Measurements from ENCODE around the gene SLC25A10. TPM values are rescaled to one million over a fixed set of nuclear protein-coding genes. Genes with fewer than 3 reads are reported as not detected.

SLC25A10 gene
- total RNA-seq, 1 donor from 2014 or later: 28.8 TPM

- peaks cover 2% of the 10 kb centered on the region for H3K36me3 Mint-ChIP-seq (ENCODE audit: low read depth)
- DNase-seq (ENCODE audit: low read depth, low spot score): peak; percentile 98
- no peaks in the 10 kb centered on the region for H3K27me3 Mint-ChIP-seq (ENCODE audit: low read depth)
- TF ChIP-seq CTCF (conservative IDR thresholded peaks at IDR 0.05): no peak
- peak within 1 kb of the TSS; percentile 86 for H3K27ac Mint-ChIP-seq (ENCODE audit: unreplicated experiment)
- H3K4me3 Mint-ChIP-seq: peak within 1 kb of the TSS; percentile 94
- peaks cover 24% of the 10 kb centered on the region for H3K4me1 Mint-ChIP-seq
- H3K9me3 Mint-ChIP-seq: no peaks in the 10 kb centered on the region
Measured at GRCh38 chr17:81683584-81684441, 28.3 kb upstream of the SLC25A10 start, which contains the start of the genes ARL16 and HGS. Gene ARL16 (minus strand): TSS chr17:81683797. CDS start chr17:81683753, 44 bp downstream. Gene HGS (plus strand): TSS chr17:81684011. CDS start chr17:81684067, 56 bp downstream.

- Mint-ChIP-seq H3K9me3 (no peaks in the 10 kb centered on the region), H3K4me1 (peaks cover 24% of the 10 kb centered on the region), H3K27me3 (ENCODE audit: low read depth) (no peaks in the 10 kb centered on the region), H3K36me3 (ENCODE audit: low read depth) (peaks cover 2% of the 10 kb centered on the region), H3K27ac (ENCODE audit: unreplicated experiment) (peak overlapping the region; percentile 57), H3K4me3 (peak overlapping the region; percentile 84)
- no peak for DNase-seq (ENCODE audit: low read depth, low spot score)
- no peak for TF ChIP-seq CTCF (conservative IDR thresholded peaks at IDR 0.05)
Measured at GRCh38 chr17:81684442-81684911, 27.6 kb upstream of the SLC25A10 start.

GRCh38 chr17:81685108-81685507 is 27.0 kb upstream of the SLC25A10 start:
- no peak for TF ChIP-seq CTCF (conservative IDR thresholded peaks at IDR 0.05)
- H3K4me1 Mint-ChIP-seq: peaks cover 24% of the 10 kb centered on the region
- DNase-seq (ENCODE audit: low read depth, low spot score): no peak
- H3K9me3 Mint-ChIP-seq: no peaks in the 10 kb centered on the region
- H3K4me3 Mint-ChIP-seq: peak overlapping the region; percentile 84
- H3K27ac Mint-ChIP-seq (ENCODE audit: unreplicated experiment): no peak overlapping the region
- no peaks in the 10 kb centered on the region for H3K27me3 Mint-ChIP-seq (ENCODE audit: low read depth)
- peaks cover 2% of the 10 kb centered on the region for H3K36me3 Mint-ChIP-seq (ENCODE audit: low read depth)

GRCh38 chr17:81686614-81687013 is 25.5 kb upstream of the SLC25A10 start:
- no peaks in the 10 kb centered on the region for H3K27me3 Mint-ChIP-seq (ENCODE audit: low read depth)
- H3K27ac Mint-ChIP-seq (ENCODE audit: unreplicated experiment): no peak overlapping the region
- no peak for DNase-seq (ENCODE audit: low read depth, low spot score)
- H3K9me3 Mint-ChIP-seq: no peaks in the 10 kb centered on the region
- peaks cover 2% of the 10 kb centered on the region for H3K36me3 Mint-ChIP-seq (ENCODE audit: low read depth)
- peaks cover 22% of the 10 kb centered on the region for H3K4me1 Mint-ChIP-seq
- TF ChIP-seq CTCF (conservative IDR thresholded peaks at IDR 0.05): no peak
- H3K4me3 Mint-ChIP-seq: peak overlapping the region; percentile 84

- Mint-ChIP-seq H3K27me3 (ENCODE audit: low read depth) (no peaks in the 10 kb centered on the region), H3K4me1 (peaks cover 12% of the 10 kb centered on the region), H3K36me3 (ENCODE audit: low read depth) (peaks cover 2% of the 10 kb centered on the region), H3K9me3 (no peaks in the 10 kb centered on the region), H3K27ac (ENCODE audit: unreplicated experiment) (no peak overlapping the region), H3K4me3 (peak overlapping the region; percentile 76)
- no peak for DNase-seq (ENCODE audit: low read depth, low spot score)
- TF ChIP-seq CTCF (conservative IDR thresholded peaks at IDR 0.05): no peak
Measured at GRCh38 chr17:81687770-81688541, 24.1 kb upstream of the SLC25A10 start.
